ENCODE results near the gene INPP5D.
"Not testable (repeated sequence)": the region's sequence is repeated elsewhere in the genome, so short reads cannot be mapped to it uniquely, and the experiment has no call there.

INPP5D gene

GRCh38 chr2:233183869-233184418 lies 123.8 kb downstream of the INPP5D start:
- DNase-seq (ENCODE audit: low read depth) = no peak
- TF ChIP-seq CTCF (IDR thresholded peaks at IDR 0.05; ENCODE audit: control insufficient read depth, insufficient read depth, low read depth, low read length, missing control alignments) = no peak
- no peak overlapping the region for H3K4me3 ChIP-seq (ENCODE audit: control insufficient read depth, low read depth, low read length)

- TF ChIP-seq CTCF (IDR thresholded peaks at IDR 0.05; ENCODE audit: control insufficient read depth, insufficient read depth, low read depth, low read length, missing control alignments) = no peak
- no peak overlapping the region for H3K4me3 ChIP-seq (ENCODE audit: control insufficient read depth, low read depth, low read length)
- no peak for DNase-seq (ENCODE audit: low read depth)
Measured at GRCh38 chr2:233184669-233185068, 124.5 kb downstream of the INPP5D start.

- TF ChIP-seq CTCF (IDR thresholded peaks at IDR 0.05; ENCODE audit: control insufficient read depth, insufficient read depth, low read depth, low read length, missing control alignments) = no peak
- DNase-seq (ENCODE audit: low read depth) = no peak
- H3K4me3 ChIP-seq (ENCODE audit: control insufficient read depth, low read depth, low read length) = no peak overlapping the region
Measured at GRCh38 chr2:233185330-233185729, 125.2 kb downstream of the INPP5D start.

GRCh38 chr2:233185963-233186362 lies 125.8 kb downstream of the INPP5D start:
- no peak overlapping the region for H3K4me3 ChIP-seq (ENCODE audit: control insufficient read depth, low read depth, low read length)
- TF ChIP-seq CTCF (IDR thresholded peaks at IDR 0.05; ENCODE audit: control insufficient read depth, insufficient read depth, low read depth, low read length, missing control alignments) = no peak
- DNase-seq (ENCODE audit: low read depth) = no peak

GRCh38 chr2:233186851-233187250 lies 126.7 kb downstream of the INPP5D start:
- no peak for DNase-seq (ENCODE audit: low read depth)
- no peak overlapping the region for H3K4me3 ChIP-seq (ENCODE audit: control insufficient read depth, low read depth, low read length)
- no peak for TF ChIP-seq CTCF (IDR thresholded peaks at IDR 0.05; ENCODE audit: control insufficient read depth, insufficient read depth, low read depth, low read length, missing control alignments)

- no peak overlapping the region for H3K4me3 ChIP-seq (ENCODE audit: control insufficient read depth, low read depth, low read length)
- DNase-seq (ENCODE audit: low read depth) = no peak
- no peak for TF ChIP-seq CTCF (IDR thresholded peaks at IDR 0.05; ENCODE audit: control insufficient read depth, insufficient read depth, low read depth, low read length, missing control alignments)
Measured at GRCh38 chr2:233189025-233189424, 128.9 kb downstream of the INPP5D start.

- not testable (repeated sequence) for DNase-seq (ENCODE audit: low read depth); H3K4me3 ChIP-seq (ENCODE audit: control insufficient read depth, low read depth, low read length)
Measured at GRCh38 chr2:233191016-233191415, 130.9 kb downstream of the INPP5D start.

Measured in AG09309 (cell line).